Testis (tissue), 3 donors: ENCODE measurements around the gene SYCP1. TPM values are rescaled to one million over a fixed set of nuclear protein-coding genes. Genes with fewer than 3 reads are reported as not detected.
"Not testable (repeated sequence)": the region's sequence is repeated elsewhere in the genome, so short reads cannot be mapped to it uniquely, and the experiment has no call there.

Experiments used
- DNase-seq: peaks from one replicate; pipeline ENCODE4 v3.0.0-alpha.2; 2019
- H3K27ac ChIP-seq, 2 donors: fragments of 200-600 bp; sonication (generic); one replicate each; pipeline ENCODE4 v1.5.1; 2019
- H3K27me3 ChIP-seq: fragments of 200-600 bp; sonication (generic); one replicate; pipeline ENCODE4 v1.5.1; 2019
- H3K36me3 ChIP-seq: fragments of 200-600 bp; sonication (generic); one replicate; pipeline ENCODE4 v1.5.1; 2017; ENCODE audit warnings: low read depth; ENCODE audit errors: missing control alignments
- H3K4me1 ChIP-seq: fragments of 200-600 bp; sonication (generic); one replicate; pipeline ENCODE4 v1.5.1; 2019
- H3K4me3 ChIP-seq, 2 donors: fragments of 200-600 bp; sonication (generic); one replicate each; pipeline ENCODE4 v1.5.1; 2017 to 2019
- H3K9me3 ChIP-seq: fragments of 200-600 bp; sonication (generic); one replicate; pipeline ENCODE4 v1.5.1; 2017
- CTCF ChIP-seq, 3 experiments: fragments of 450-650 bp in 2 of 3; fragments of 200-600 bp in 1 of 3; sonication (generic) in 1 of 3; IDR thresholded peaks; one replicate each; pipeline ENCODE4 v1.5.1; 2016 to 2019; ENCODE audit warnings: antibody characterized with exemption in 3 of 3, mild to moderate bottlenecking in 2 of 3, moderate library complexity in 1 of 3
- POLR2A ChIP-seq: fragments of 450-650 bp; IDR thresholded peaks from one replicate; pipeline ENCODE4 v1.6.1; 2017; ENCODE audit warnings: antibody characterized with exemption, mild to moderate bottlenecking, moderate library complexity
- WGBS, 2 donors: methylation state at CpG; one replicate each; pipeline ENCODE4 v1.1.5; 2018; 5-methylcytosine and 5-hydroxymethylcytosine counted together
- intact Hi-C: fragments of 100-400 bp; cut with DNase I; formaldehyde crosslinking; loops from one replicate; pipeline ENCODE4 v1.15.1; 2023; ENCODE audit warnings: low total_unique reads
- polyA plus RNA-seq: library from polyadenylated mRNA; stranded (reverse); fragments of 350-450 nt; fragmentation: Illumina TruSeq; extraction: RNeasy Lipid Tissue Mini Kit (QIAGEN cat#74804); gene quantifications from one replicate; pipeline ENCODE4 v1.2.3, GENCODE V29; 2014; ENCODE audit warnings: low read depth, low replicate concordance; ENCODE audit not compliant: insufficient read depth
- total RNA-seq, 2 donors: library from RNA; depleted of rRNA; stranded (reverse); fragments of >200 nt; gene quantifications; one replicate each; pipeline ENCODE4 v1.2.3, GENCODE V29; 2016

SYCP1 gene
- total and polyA plus RNA-seq, 3 donors from 2014 or later = 10.5 to 66.5 (median 29.8) TPM

- DNase-seq = no peak
- no peak overlapping the region for H3K4me3 ChIP-seq
- no peaks in the 10 kb centered on the region for H3K36me3 ChIP-seq
- H3K9me3 ChIP-seq = no peaks in the 10 kb centered on the region
- intact Hi-C loops = no loop called here
- 23 to 37% methylated on average over 7 of the region's 7 CpGs for WGBS, 2 donors
- no peaks in the 10 kb centered on the region for H3K27me3 ChIP-seq
- no peaks in the 10 kb centered on the region for H3K4me1 ChIP-seq
- TF ChIP-seq POLR2A (no peak), CTCF (IDR thresholded peaks at IDR 0.05) (no peak)
- no peak overlapping the region for H3K27ac ChIP-seq
Measured at GRCh38 chr1:114902343-114902742, 47.7 kb downstream of the SYCP1 start.

GRCh38 chr1:114903480-114903879 is 48.8 kb downstream of the SYCP1 start:
- no peak overlapping the region for H3K4me3 ChIP-seq
- H3K9me3 ChIP-seq = no peaks in the 10 kb centered on the region
- no peak for TF ChIP-seq CTCF (IDR thresholded peaks at IDR 0.05)
- TF ChIP-seq POLR2A = no peak
- no peak for DNase-seq
- no peaks in the 10 kb centered on the region for H3K36me3 ChIP-seq
- WGBS, 2 donors = 89 to 96% methylated on average over 1 of the region's 1 CpG
- intact Hi-C loops = no loop called here
- H3K4me1 ChIP-seq = no peaks in the 10 kb centered on the region
- H3K27me3 ChIP-seq = no peaks in the 10 kb centered on the region
- no peak overlapping the region for H3K27ac ChIP-seq

- intact Hi-C loops, H3K27me3 ChIP-seq, DNase-seq, H3K9me3 ChIP-seq, H3K27ac ChIP-seq, H3K36me3 ChIP-seq, H3K4me3 ChIP-seq, H3K4me1 ChIP-seq: not testable (repeated sequence)
- 72 to 81% methylated on average over 4 of the region's 4 CpGs for WGBS, 2 donors
Measured at GRCh38 chr1:114915720-114916119, 61.1 kb downstream of the SYCP1 start.

- H3K9me3 ChIP-seq = no peaks in the 10 kb centered on the region
- no peaks in the 10 kb centered on the region for H3K4me1 ChIP-seq
- intact Hi-C loops = no loop called here
- no peak for DNase-seq
- no peak for TF ChIP-seq CTCF (IDR thresholded peaks at IDR 0.05)
- TF ChIP-seq POLR2A = no peak
- H3K27me3 ChIP-seq = no peaks in the 10 kb centered on the region
- no peak overlapping the region for H3K4me3 ChIP-seq
- H3K27ac ChIP-seq = no peak overlapping the region
- no peaks in the 10 kb centered on the region for H3K36me3 ChIP-seq
Measured at GRCh38 chr1:114926607-114927006, 71.9 kb downstream of the SYCP1 start.

- Histone ChIP-seq H3K27ac (no peak overlapping the region), H3K4me1 (no peaks in the 10 kb centered on the region), H3K36me3 (no peaks in the 10 kb centered on the region), H3K9me3 (no peaks in the 10 kb centered on the region), H3K4me3 (no peak overlapping the region), H3K27me3 (no peaks in the 10 kb centered on the region)
- intact Hi-C loops = no loop called here
- TF ChIP-seq CTCF (IDR thresholded peaks at IDR 0.05) (no peak), POLR2A (no peak)
- no peak for DNase-seq
- 88 to 94% methylated on average over 1 of the region's 1 CpG for WGBS, 2 donors
Measured at GRCh38 chr1:114927401-114927800, 72.7 kb downstream of the SYCP1 start.
